Activated T-helper 17 cell treated with anti-CD3 and anti-CD28 coated beads, Interleukin-2, amount 50 U/mL, for 72 hours (primary cell): Measurements from ENCODE around the gene ZNF597. TPM values are rescaled to one million over a fixed set of nuclear protein-coding genes. Genes with fewer than 3 reads are reported as not detected.
A peak's percentile ranks its signal among the peaks of the same experiment; 100 is the strongest.
"Not testable (repeated sequence)": the region's sequence is repeated elsewhere in the genome, so short reads cannot be mapped to it uniquely, and the experiment has no call there.

Source experiments
- ATAC-seq: fragments of 150-1000 bp; cut with Tn5 transposase; replicated peaks from 2 replicates; pipeline ENCODE4 v1.10.0; 2021; ENCODE audit warnings: mild to moderate bottlenecking, moderate library complexity
- H3K27ac Mint-ChIP-seq: one replicate; pipeline ENCODE4 v1.8.0; 2022; ENCODE audit warnings: mixed read lengths
- H3K27me3 Mint-ChIP-seq: one replicate; pipeline ENCODE4 v1.8.0; 2022; ENCODE audit warnings: mixed read lengths
- H3K36me3 Mint-ChIP-seq: one replicate; pipeline ENCODE4 v1.8.0; 2022; ENCODE audit warnings: low read depth, mild to moderate bottlenecking, mixed read lengths
- H3K4me1 Mint-ChIP-seq: one replicate; pipeline ENCODE4 v1.8.0; 2022; ENCODE audit warnings: mixed read lengths
- H3K4me3 Mint-ChIP-seq: one replicate; pipeline ENCODE4 v1.8.0; 2022; ENCODE audit warnings: mild to moderate bottlenecking, mixed read lengths
- H3K9me3 Mint-ChIP-seq: one replicate; pipeline ENCODE4 v1.8.0; 2022; ENCODE audit warnings: mixed read lengths
- total RNA-seq, 2 donors: library from RNA; stranded (reverse); gene quantifications; one replicate each; pipeline ENCODE4 v1.2.3, GENCODE V29; 2022

ZNF597 gene
- total RNA-seq, 2 donors from 2014 or later = 2.0 to 3.0 TPM

GRCh38 chr16:3480901-3481695 is 37.8 kb upstream of the ZNF597 start:
- H3K4me1 Mint-ChIP-seq = no peaks in the 10 kb centered on the region
- H3K9me3 Mint-ChIP-seq = no peaks in the 10 kb centered on the region
- no peak for ATAC-seq
- no peak overlapping the region for H3K4me3 Mint-ChIP-seq
- H3K27ac Mint-ChIP-seq = peak overlapping the region; percentile 81
- no peaks in the 10 kb centered on the region for H3K27me3 Mint-ChIP-seq
- H3K36me3 Mint-ChIP-seq = peaks cover 84% of the 10 kb centered on the region

- Mint-ChIP-seq H3K36me3 (peaks cover 90% of the 10 kb centered on the region), H3K4me1 (peaks cover 4% of the 10 kb centered on the region), H3K9me3 (no peaks in the 10 kb centered on the region), H3K27me3 (no peaks in the 10 kb centered on the region), H3K27ac (peak overlapping the region; percentile 81), H3K4me3 (peak overlapping the region; percentile 36)
- ATAC-seq = peak; percentile 87
Observed at GRCh38 chr16:3479654-3480216, 36.4 kb upstream of the ZNF597 start.

- H3K36me3 Mint-ChIP-seq = peaks cover 80% of the 10 kb centered on the region
- no peak overlapping the region for H3K4me3 Mint-ChIP-seq
- H3K27ac Mint-ChIP-seq = peak overlapping the region; percentile 81
Observed at GRCh38 chr16:3478242-3478925, 35.1 kb upstream of the ZNF597 start.

GRCh38 chr16:3476409-3476808 is 33.1 kb upstream of the ZNF597 start:
- Mint-ChIP-seq H3K9me3 (no peaks in the 10 kb centered on the region), H3K27me3 (no peaks in the 10 kb centered on the region), H3K4me1 (peaks cover 15% of the 10 kb centered on the region), H3K27ac (no peak overlapping the region), H3K36me3 (peaks cover 75% of the 10 kb centered on the region), H3K4me3 (no peak overlapping the region)
- ATAC-seq = no peak

More at GRCh38 chr16:3478242-3478925, 35.1 kb upstream of the ZNF597 start:
- no peaks in the 10 kb centered on the region for H3K27me3 Mint-ChIP-seq
- peaks cover 5% of the 10 kb centered on the region for H3K4me1 Mint-ChIP-seq
- no peaks in the 10 kb centered on the region for H3K9me3 Mint-ChIP-seq
- ATAC-seq = no peak

- Mint-ChIP-seq H3K36me3 (peaks cover 69% of the 10 kb centered on the region), H3K9me3 (no peaks in the 10 kb centered on the region), H3K27me3 (no peaks in the 10 kb centered on the region), H3K4me1 (peaks cover 15% of the 10 kb centered on the region), H3K27ac (peak overlapping the region; percentile 57), H3K4me3 (no peak overlapping the region)
- no peak for ATAC-seq
Observed at GRCh38 chr16:3475604-3476375, 32.5 kb upstream of the ZNF597 start.

GRCh38 chr16:3474870-3475269 is 31.6 kb upstream of the ZNF597 start:
- Mint-ChIP-seq H3K4me1 (peaks cover 15% of the 10 kb centered on the region), H3K36me3 (peaks cover 59% of the 10 kb centered on the region), H3K27ac (peak overlapping the region; percentile 57)
- not testable (repeated sequence) for H3K27me3 Mint-ChIP-seq, ATAC-seq, H3K4me3 Mint-ChIP-seq, H3K9me3 Mint-ChIP-seq

GRCh38 chr16:3474136-3474779 is 31.0 kb upstream of the ZNF597 start:
- H3K27me3 Mint-ChIP-seq = no peaks in the 10 kb centered on the region
- peaks cover 15% of the 10 kb centered on the region for H3K4me1 Mint-ChIP-seq
- H3K9me3 Mint-ChIP-seq = no peaks in the 10 kb centered on the region
- H3K27ac Mint-ChIP-seq = no peak overlapping the region
- no peak overlapping the region for H3K4me3 Mint-ChIP-seq
- peaks cover 53% of the 10 kb centered on the region for H3K36me3 Mint-ChIP-seq
- ATAC-seq = no peak

GRCh38 chr16:3473596-3473943 is 30.3 kb upstream of the ZNF597 start:
- H3K4me1 Mint-ChIP-seq = peaks cover 15% of the 10 kb centered on the region
- H3K36me3 Mint-ChIP-seq = peaks cover 47% of the 10 kb centered on the region
- peak overlapping the region; percentile 86 for H3K27ac Mint-ChIP-seq
- ATAC-seq, H3K27me3 Mint-ChIP-seq, H3K4me3 Mint-ChIP-seq, H3K9me3 Mint-ChIP-seq: not testable (repeated sequence)

GRCh38 chr16:3472878-3473595 is 29.7 kb upstream of the ZNF597 start:
- H3K4me3 Mint-ChIP-seq = peak overlapping the region; percentile 48
- H3K27ac Mint-ChIP-seq = peak overlapping the region; percentile 86
- peaks cover 46% of the 10 kb centered on the region for H3K36me3 Mint-ChIP-seq
- peaks cover 16% of the 10 kb centered on the region for H3K4me1 Mint-ChIP-seq
- H3K27me3 Mint-ChIP-seq = no peaks in the 10 kb centered on the region
- peak; percentile 83 for ATAC-seq
- H3K9me3 Mint-ChIP-seq = no peaks in the 10 kb centered on the region

- Mint-ChIP-seq H3K27me3 (no peaks in the 10 kb centered on the region), H3K4me3 (no peak overlapping the region), H3K9me3 (no peaks in the 10 kb centered on the region), H3K4me1 (peaks cover 30% of the 10 kb centered on the region), H3K36me3 (peaks cover 51% of the 10 kb centered on the region), H3K27ac (peak overlapping the region; percentile 86)
- no peak for ATAC-seq
Observed at GRCh38 chr16:3471518-3472176, 28.3 kb upstream of the ZNF597 start.

GRCh38 chr16:3470723-3471122 is 27.4 kb upstream of the ZNF597 start:
- H3K36me3 Mint-ChIP-seq = peaks cover 51% of the 10 kb centered on the region

GRCh38 chr16:3469736-3470135 is 26.4 kb upstream of the ZNF597 start:
- Mint-ChIP-seq H3K4me3 (no peak overlapping the region), H3K9me3 (no peaks in the 10 kb centered on the region), H3K4me1 (peaks cover 30% of the 10 kb centered on the region), H3K36me3 (peaks cover 51% of the 10 kb centered on the region), H3K27me3 (no peaks in the 10 kb centered on the region), H3K27ac (peak overlapping the region; percentile 20)
- no peak for ATAC-seq

More at GRCh38 chr16:3470723-3471122, 27.4 kb upstream of the ZNF597 start:
- peak overlapping the region; percentile 56 for H3K27ac Mint-ChIP-seq
- peaks cover 34% of the 10 kb centered on the region for H3K4me1 Mint-ChIP-seq
- H3K27me3 Mint-ChIP-seq = no peaks in the 10 kb centered on the region
- ATAC-seq = no peak
- H3K9me3 Mint-ChIP-seq = no peaks in the 10 kb centered on the region
- no peak overlapping the region for H3K4me3 Mint-ChIP-seq

GRCh38 chr16:3468501-3468900 is 25.2 kb upstream of the ZNF597 start:
- H3K27ac Mint-ChIP-seq = peak overlapping the region; percentile 23
- peaks cover 30% of the 10 kb centered on the region for H3K4me1 Mint-ChIP-seq
- H3K36me3 Mint-ChIP-seq = peaks cover 49% of the 10 kb centered on the region

More at GRCh38 chr16:3468501-3468900, 25.2 kb upstream of the ZNF597 start:
- Mint-ChIP-seq H3K27me3 (no peaks in the 10 kb centered on the region), H3K4me3 (no peak overlapping the region), H3K9me3 (no peaks in the 10 kb centered on the region)
- no peak for ATAC-seq
